Esophagus squamous epithelium (tissue), 4 donors: Measurements from ENCODE around the gene ZNF620.

Source experiments
- POLR2A ChIP-seq, 4 donors: fragments of 450-650 bp; IDR thresholded peaks; one replicate each; pipeline ENCODE4 v1.6.1; 2017; ENCODE audit warnings: antibody characterized with exemption in 4 of 4, mild to moderate bottlenecking in 4 of 4, moderate library complexity in 3 of 4
- TF ChIP-seq, protein P1 (sequence below), 6 experiments: fragments of 450-650 bp in 4 of 6; fragments of 200-600 bp in 2 of 6; sonication (generic) in 2 of 6; IDR thresholded peaks; one replicate each; pipeline ENCODE4 v1.5.1; 2016 to 2019; ENCODE audit warnings: antibody characterized with exemption in 6 of 6, mild to moderate bottlenecking in 4 of 6, moderate library complexity in 4 of 6

GRCh38 chr3:40477666-40478065 lies 28.2 kb upstream of the ZNF620 start:
- TF ChIP-seq, protein P1, sequence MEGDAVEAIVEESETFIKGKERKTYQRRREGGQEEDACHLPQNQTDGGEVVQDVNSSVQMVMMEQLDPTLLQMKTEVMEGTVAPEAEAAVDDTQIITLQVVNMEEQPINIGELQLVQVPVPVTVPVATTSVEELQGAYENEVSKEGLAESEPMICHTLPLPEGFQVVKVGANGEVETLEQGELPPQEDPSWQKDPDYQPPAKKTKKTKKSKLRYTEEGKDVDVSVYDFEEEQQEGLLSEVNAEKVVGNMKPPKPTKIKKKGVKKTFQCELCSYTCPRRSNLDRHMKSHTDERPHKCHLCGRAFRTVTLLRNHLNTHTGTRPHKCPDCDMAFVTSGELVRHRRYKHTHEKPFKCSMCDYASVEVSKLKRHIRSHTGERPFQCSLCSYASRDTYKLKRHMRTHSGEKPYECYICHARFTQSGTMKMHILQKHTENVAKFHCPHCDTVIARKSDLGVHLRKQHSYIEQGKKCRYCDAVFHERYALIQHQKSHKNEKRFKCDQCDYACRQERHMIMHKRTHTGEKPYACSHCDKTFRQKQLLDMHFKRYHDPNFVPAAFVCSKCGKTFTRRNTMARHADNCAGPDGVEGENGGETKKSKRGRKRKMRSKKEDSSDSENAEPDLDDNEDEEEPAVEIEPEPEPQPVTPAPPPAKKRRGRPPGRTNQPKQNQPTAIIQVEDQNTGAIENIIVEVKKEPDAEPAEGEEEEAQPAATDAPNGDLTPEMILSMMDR (IDR thresholded peaks at IDR 0.05): no peak
- no peak for TF ChIP-seq POLR2A (IDR thresholded peaks at IDR 0.05)
